ENCODE measurements around the gene CHFR. TPM values are rescaled to one million over a fixed set of nuclear protein-coding genes. Genes with fewer than 3 reads are reported as not detected.

Gene CHFR
- total RNA-seq, 1 donor from 2014 or later = 74.1 TPM

DNA sequence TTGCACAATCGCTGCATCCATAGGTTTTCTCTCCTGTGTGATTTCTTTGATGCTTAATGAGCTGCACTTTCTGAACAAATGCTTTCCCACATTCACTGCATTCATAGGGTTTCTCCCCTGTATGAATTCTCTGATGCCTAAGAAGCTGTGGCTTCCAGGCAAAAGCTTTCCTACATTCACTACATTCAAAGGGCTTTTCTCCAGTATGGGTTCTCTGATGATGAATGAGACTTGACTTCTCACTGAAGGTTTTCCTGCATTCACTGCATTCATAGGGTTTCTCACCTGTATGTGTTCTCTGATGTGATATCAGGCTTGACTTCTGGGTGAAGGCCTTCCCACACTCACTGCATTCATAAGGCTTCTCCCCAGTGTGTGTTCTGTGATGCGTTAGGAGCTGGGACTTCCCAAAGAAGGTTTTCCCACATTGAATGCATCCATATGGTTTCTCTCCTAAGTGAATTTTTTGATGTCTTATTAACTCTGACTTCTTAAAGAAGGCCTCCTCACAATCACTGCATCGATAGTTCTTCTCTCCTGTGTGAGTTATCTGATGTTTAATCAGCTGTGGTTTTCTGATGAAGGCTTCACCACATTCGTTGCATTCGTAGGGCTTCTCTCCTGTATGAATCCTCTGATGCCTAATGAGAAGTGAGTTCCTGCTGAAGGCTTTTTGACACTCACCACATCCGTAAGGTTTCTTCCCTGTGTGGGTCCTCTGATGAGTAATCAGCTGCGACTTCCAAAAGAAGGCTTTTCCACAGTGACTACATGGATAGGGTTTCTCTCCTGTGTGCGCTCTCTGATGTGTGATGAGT, 38.4 kb upstream of the CHFR start:
- TF ChIP-seq, protein P1, sequence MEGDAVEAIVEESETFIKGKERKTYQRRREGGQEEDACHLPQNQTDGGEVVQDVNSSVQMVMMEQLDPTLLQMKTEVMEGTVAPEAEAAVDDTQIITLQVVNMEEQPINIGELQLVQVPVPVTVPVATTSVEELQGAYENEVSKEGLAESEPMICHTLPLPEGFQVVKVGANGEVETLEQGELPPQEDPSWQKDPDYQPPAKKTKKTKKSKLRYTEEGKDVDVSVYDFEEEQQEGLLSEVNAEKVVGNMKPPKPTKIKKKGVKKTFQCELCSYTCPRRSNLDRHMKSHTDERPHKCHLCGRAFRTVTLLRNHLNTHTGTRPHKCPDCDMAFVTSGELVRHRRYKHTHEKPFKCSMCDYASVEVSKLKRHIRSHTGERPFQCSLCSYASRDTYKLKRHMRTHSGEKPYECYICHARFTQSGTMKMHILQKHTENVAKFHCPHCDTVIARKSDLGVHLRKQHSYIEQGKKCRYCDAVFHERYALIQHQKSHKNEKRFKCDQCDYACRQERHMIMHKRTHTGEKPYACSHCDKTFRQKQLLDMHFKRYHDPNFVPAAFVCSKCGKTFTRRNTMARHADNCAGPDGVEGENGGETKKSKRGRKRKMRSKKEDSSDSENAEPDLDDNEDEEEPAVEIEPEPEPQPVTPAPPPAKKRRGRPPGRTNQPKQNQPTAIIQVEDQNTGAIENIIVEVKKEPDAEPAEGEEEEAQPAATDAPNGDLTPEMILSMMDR (IDR thresholded peaks at IDR 0.05; ENCODE audit: unreplicated experiment) = no peak
- peaks cover 3% of the 10 kb centered on the region for H3K27me3 Mint-ChIP-seq (ENCODE audit: unreplicated experiment)
- no peak for DNase-seq (ENCODE audit: low spot score)
- H3K36me3 Mint-ChIP-seq (ENCODE audit: low read depth, unreplicated experiment) = peaks cover 69% of the 10 kb centered on the region
- peaks cover 63% of the 10 kb centered on the region for H3K9me3 Mint-ChIP-seq (ENCODE audit: unreplicated experiment)
- H3K4me1 Mint-ChIP-seq (ENCODE audit: unreplicated experiment) = no peaks in the 10 kb centered on the region
- H3K27ac Mint-ChIP-seq (ENCODE audit: unreplicated experiment) = no peak overlapping the region
- peak overlapping the region; percentile 0 for H3K4me3 Mint-ChIP-seq (ENCODE audit: unreplicated experiment)

DNA sequence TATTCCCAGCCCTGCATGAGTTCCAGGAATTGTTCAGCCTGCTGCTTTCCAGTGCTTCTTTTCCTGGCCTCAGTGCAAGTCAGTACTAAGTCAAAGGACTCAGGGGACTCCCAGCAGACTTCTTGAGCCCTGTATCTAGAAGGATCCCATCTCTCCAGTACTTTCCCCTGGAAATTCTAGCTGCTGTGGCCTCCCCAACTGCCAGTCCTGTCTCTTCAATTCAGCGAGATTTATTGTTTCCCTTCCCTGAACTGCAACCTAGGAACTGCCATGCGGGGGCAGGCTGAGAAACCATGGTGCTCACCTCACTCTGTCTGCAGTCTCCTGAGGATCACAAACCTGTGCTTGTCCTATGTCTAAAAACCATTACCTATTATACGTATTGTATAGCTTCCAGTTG, 37.0 kb upstream of the CHFR start:
- no peak for DNase-seq (ENCODE audit: low spot score)
- Mint-ChIP-seq H3K27me3 (ENCODE audit: unreplicated experiment) (peaks cover 3% of the 10 kb centered on the region), H3K27ac (ENCODE audit: unreplicated experiment) (no peak overlapping the region), H3K4me3 (ENCODE audit: unreplicated experiment) (no peak overlapping the region), H3K4me1 (ENCODE audit: unreplicated experiment) (no peaks in the 10 kb centered on the region), H3K9me3 (ENCODE audit: unreplicated experiment) (peaks cover 58% of the 10 kb centered on the region), H3K36me3 (ENCODE audit: low read depth, unreplicated experiment) (peaks cover 58% of the 10 kb centered on the region)
- TF ChIP-seq, protein P1 (IDR thresholded peaks at IDR 0.05; ENCODE audit: unreplicated experiment) = no peak

DNA sequence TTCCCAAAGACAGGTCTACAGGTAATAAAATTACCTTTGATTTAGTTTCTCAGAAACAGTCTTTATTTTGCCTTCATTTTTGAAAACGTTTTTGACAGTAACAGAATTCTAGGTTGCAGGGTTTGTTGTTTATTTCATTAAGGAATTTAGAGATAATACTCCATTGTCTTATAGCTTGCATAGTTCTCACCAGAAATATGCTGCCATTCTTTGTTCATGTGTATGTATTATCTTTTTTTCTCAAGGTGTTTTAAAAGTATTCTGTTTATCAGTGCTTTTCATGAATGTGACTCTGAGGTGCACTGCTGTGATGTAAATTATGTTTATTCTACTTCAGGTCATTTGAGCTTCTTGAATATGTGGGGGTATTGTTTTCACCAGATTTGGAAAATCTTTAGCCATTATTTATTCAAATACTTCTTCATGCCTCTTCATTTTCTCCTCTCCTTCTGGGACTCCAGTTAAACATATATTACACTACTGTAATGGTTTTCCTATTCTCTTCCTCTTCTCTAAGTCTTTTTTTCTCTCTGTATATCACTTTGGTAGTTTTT, 36.0 kb upstream of the CHFR start:
- H3K36me3 Mint-ChIP-seq (ENCODE audit: low read depth, unreplicated experiment) = peaks cover 50% of the 10 kb centered on the region
- H3K4me1 Mint-ChIP-seq (ENCODE audit: unreplicated experiment) = no peaks in the 10 kb centered on the region
- DNase-seq (ENCODE audit: low spot score) = no peak

DNA sequence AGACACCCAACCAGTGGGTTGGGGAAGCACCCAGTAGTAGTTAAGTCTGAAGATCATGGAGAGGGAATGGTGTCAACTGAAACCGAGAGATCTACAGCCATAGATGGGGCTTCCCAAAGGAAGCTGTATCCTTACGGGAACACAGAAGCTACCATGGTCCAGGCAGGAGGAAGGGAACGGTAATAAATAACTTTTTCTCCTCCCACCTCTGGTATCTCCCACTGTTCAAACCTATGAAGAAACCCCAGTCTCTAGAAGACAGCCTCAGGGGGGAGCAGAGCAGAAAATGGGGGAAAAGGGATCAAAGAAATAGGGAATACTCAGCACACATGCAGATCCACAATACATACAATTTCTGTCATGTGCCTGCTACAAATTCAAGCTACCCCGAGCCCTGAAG, 35.3 kb upstream of the CHFR start:
- Mint-ChIP-seq H3K27me3 (ENCODE audit: unreplicated experiment) (peaks cover 3% of the 10 kb centered on the region), H3K9me3 (ENCODE audit: unreplicated experiment) (peaks cover 63% of the 10 kb centered on the region), H3K36me3 (ENCODE audit: low read depth, unreplicated experiment) (peaks cover 50% of the 10 kb centered on the region), H3K4me3 (ENCODE audit: unreplicated experiment) (no peak overlapping the region), H3K27ac (ENCODE audit: unreplicated experiment) (no peak overlapping the region), H3K4me1 (ENCODE audit: unreplicated experiment) (no peaks in the 10 kb centered on the region)
- TF ChIP-seq, protein P1 (IDR thresholded peaks at IDR 0.05; ENCODE audit: unreplicated experiment) = no peak
- DNase-seq (ENCODE audit: low spot score) = no peak

More for the DNA sequence above, 36.0 kb upstream of the CHFR start:
- H3K4me3 Mint-ChIP-seq (ENCODE audit: unreplicated experiment) = peak overlapping the region; percentile 0
- H3K27ac Mint-ChIP-seq (ENCODE audit: unreplicated experiment) = no peak overlapping the region
- peaks cover 3% of the 10 kb centered on the region for H3K27me3 Mint-ChIP-seq (ENCODE audit: unreplicated experiment)
- TF ChIP-seq, protein P1 (IDR thresholded peaks at IDR 0.05; ENCODE audit: unreplicated experiment) = no peak
- H3K9me3 Mint-ChIP-seq (ENCODE audit: unreplicated experiment) = peaks cover 60% of the 10 kb centered on the region

DNA sequence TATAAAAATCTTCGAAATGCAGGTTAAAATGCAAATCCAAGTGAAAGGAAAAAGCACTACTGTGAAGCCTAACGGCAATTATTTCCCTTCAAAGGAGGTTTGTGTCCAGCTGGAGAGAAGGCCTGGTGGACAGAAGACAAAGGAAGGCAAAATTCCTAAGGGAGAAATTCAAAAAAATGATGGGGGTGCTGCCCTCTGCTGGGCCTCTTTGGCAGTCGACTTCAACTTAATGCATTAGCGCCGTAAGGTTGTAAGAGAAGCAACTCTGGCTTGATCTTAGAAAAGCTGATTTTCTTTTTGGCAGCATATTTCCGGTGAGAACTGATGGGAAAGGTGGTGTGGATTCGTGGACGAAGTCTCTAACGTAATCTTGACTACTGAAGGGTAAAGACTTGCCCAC, 34.3 kb upstream of the CHFR start:
- H3K36me3 Mint-ChIP-seq (ENCODE audit: low read depth, unreplicated experiment) = peaks cover 45% of the 10 kb centered on the region
- TF ChIP-seq, protein P1 (IDR thresholded peaks at IDR 0.05; ENCODE audit: unreplicated experiment) = no peak
- H3K27me3 Mint-ChIP-seq (ENCODE audit: unreplicated experiment) = peaks cover 3% of the 10 kb centered on the region
- no peak overlapping the region for H3K4me3 Mint-ChIP-seq (ENCODE audit: unreplicated experiment)
- no peak overlapping the region for H3K27ac Mint-ChIP-seq (ENCODE audit: unreplicated experiment)
- H3K4me1 Mint-ChIP-seq (ENCODE audit: unreplicated experiment) = no peaks in the 10 kb centered on the region
- peaks cover 58% of the 10 kb centered on the region for H3K9me3 Mint-ChIP-seq (ENCODE audit: unreplicated experiment)
- no peak for DNase-seq (ENCODE audit: low spot score)

Measured in endothelial cell (in vitro differentiated cells).